ENCODE measurements around the gene BORCS8. TPM values are rescaled to one million over a fixed set of nuclear protein-coding genes. Genes with fewer than 3 reads are reported as not detected.
A peak's percentile ranks its signal among the peaks of the same experiment; 100 is the strongest.

BORCS8 gene
- polyA plus RNA-seq, 1 donor from 2014 or later = 75.6 TPM

- no peak within 1 kb of the TSS for H3K27ac ChIP-seq (ENCODE audit: low read length)
These were observed 53.6 kb downstream of the BORCS8 start, which contains the start of gene TMEM161A for GRCh38 chr19:19138109-19138981. Gene TMEM161A, minus strand, starts transcription at chr19:19138478. Its CDS starts 50 bp downstream, at chr19:19138428.

More at GRCh38 chr19:19138109-19138981, 53.6 kb downstream of the BORCS8 start, which contains the start of gene TMEM161A:
- Histone ChIP-seq H3K79me2 (replicated peaks; ENCODE audit: insufficient read depth, low read length) (no peaks in the 10 kb centered on the region), H2AFZ (ENCODE audit: low read depth, low read length) (peak within 1 kb of the TSS; percentile 51), H3K4me2 (ENCODE audit: low read length) (peak within 1 kb of the TSS; percentile 99), H3K27me3 (ENCODE audit: insufficient read depth, low read depth, low read length) (peaks cover 2% of the 10 kb centered on the region), H3K9me2 (ENCODE audit: insufficient read depth, low read length) (no peaks in the 10 kb centered on the region), H3K36me3 (ENCODE audit: insufficient read depth, low read length) (no peaks in the 10 kb centered on the region), H4K20me1 (ENCODE audit: insufficient read depth) (no peaks in the 10 kb centered on the region), H3K9ac (ENCODE audit: low read length) (peak within 1 kb of the TSS; percentile 70), H3K4me3 (ENCODE audit: low read length) (peak within 1 kb of the TSS; percentile 80), H3K9me3 (ENCODE audit: low read length) (no peaks in the 10 kb centered on the region), H3F3A (ENCODE audit: insufficient read depth, low read length, poor library complexity, severe bottlenecking) (no peaks in the 10 kb centered on the region)
- TF ChIP-seq CTCF (IDR thresholded peaks at IDR 0.05; ENCODE audit: poor library complexity, severe bottlenecking) (no peak), MXI1 (conservative IDR thresholded peaks at IDR 0.05; ENCODE audit: poor library complexity, severe bottlenecking) (peak; percentile 87), TAF1 (IDR thresholded peaks at IDR 0.05; ENCODE audit: low read depth) (no peak), EZH2 (IDR thresholded peaks at IDR 0.05; ENCODE audit: borderline replicate concordance, insufficient read depth, low read length, poor library complexity, severe bottlenecking) (no peak), REST (IDR thresholded peaks at IDR 0.05; ENCODE audit: borderline replicate concordance) (no peak), SMC3 (conservative IDR thresholded peaks at IDR 0.05; ENCODE audit: poor library complexity) (peak; percentile 15), POLR2AphosphoS5 (IDR thresholded peaks at IDR 0.05) (peak; percentile 77), RAD21 (conservative IDR thresholded peaks at IDR 0.05) (no peak), EP300 (conservative IDR thresholded peaks at IDR 0.05; ENCODE audit: poor library complexity, severe bottlenecking) (no peak)

Data from neural cell (in vitro differentiated cells).